HepG2 (cell line): ENCODE data around the gene RPS28. TPM values are rescaled to one million over a fixed set of nuclear protein-coding genes. Genes with fewer than 3 reads are reported as not detected.

ENCODE experiments used
- DR1 ChIP-seq: sonication (generic); formaldehyde crosslinking; IDR thresholded peaks from 2 replicates; pipeline ENCODE4 v1.8.0; 2021; ENCODE audit warnings: mild to moderate bottlenecking, missing genetic modification reagents, inconsistent platforms
- GTF2F1 ChIP-seq: fragments of 150-350 bp; IDR thresholded peaks from 2 replicates; pipeline ENCODE4 v1.6.1; 2014; ENCODE audit warnings: low read length
- GZF1 ChIP-seq: sonication (generic); formaldehyde crosslinking; IDR thresholded peaks from 2 replicates; pipeline ENCODE4 v1.5.1; 2020; ENCODE audit warnings: mild to moderate bottlenecking, missing genetic modification reagents
- HES4 ChIP-seq: sonication (generic); formaldehyde crosslinking; IDR thresholded peaks from 2 replicates; pipeline ENCODE4 v1.9.0; 2021; ENCODE audit warnings: mild to moderate bottlenecking, missing genetic modification reagents, borderline replicate concordance
- ISX ChIP-seq: sonication (generic); formaldehyde crosslinking; conservative IDR thresholded peaks from 2 replicates; pipeline ENCODE4 v1.5.0; 2020; ENCODE audit warnings: missing genetic modification reagents
- KAT7 ChIP-seq: IDR thresholded peaks from 2 replicates; pipeline ENCODE4 v1.6.1; 2018; ENCODE audit warnings: borderline replicate concordance, missing compliant biosample characterization
- KLF12 ChIP-seq: sonication (generic); formaldehyde crosslinking; IDR thresholded peaks from 2 replicates; pipeline ENCODE4 v1.4.0; 2020; ENCODE audit warnings: missing genetic modification reagents, borderline replicate concordance
- NFYC ChIP-seq: IDR thresholded peaks from 2 replicates; pipeline ENCODE4 v1.6.1; 2016; ENCODE audit warnings: missing genetic modification reagents, missing compliant biosample characterization
- POGK ChIP-seq: sonication (generic); formaldehyde crosslinking; conservative IDR thresholded peaks from 2 replicates; pipeline ENCODE4 v1.8.0; 2022; ENCODE audit warnings: mild to moderate bottlenecking, moderate library complexity, missing genetic modification reagents
- SMARCE1 ChIP-seq: fragments of 450-650 bp; IDR thresholded peaks from 2 replicates; pipeline ENCODE4 v1.6.1; 2017; ENCODE audit warnings: borderline replicate concordance
- SP5 ChIP-seq: IDR thresholded peaks from 2 replicates; pipeline ENCODE4 v1.6.1; 2016; ENCODE audit warnings: low read depth, borderline replicate concordance
- THYN1 ChIP-seq: sonication (generic); formaldehyde crosslinking; IDR thresholded peaks from 2 replicates; pipeline ENCODE4 v1.8.1; 2023; ENCODE audit warnings: low read depth, mild to moderate bottlenecking, moderate library complexity, missing genetic modification reagents, borderline replicate concordance
- ZBTB40 ChIP-seq, 2 experiments: fragments of 450-650 bp in 1 of 2; sonication (generic) in 1 of 2; formaldehyde crosslinking in 1 of 2; IDR thresholded peaks; 2 replicates each; pipeline versions ENCODE4 v1.6.1 to v1.8.0; 2016 to 2022; ENCODE audit warnings: antibody characterized with exemption in 1 of 2, mild to moderate bottlenecking in 1 of 2, missing genetic modification reagents in 1 of 2
- ZFX ChIP-seq: sonication (generic); formaldehyde crosslinking; IDR thresholded peaks from 2 replicates; pipeline ENCODE4 v1.4.0; 2020; ENCODE audit warnings: mild to moderate bottlenecking, low read depth, missing genetic modification reagents, moderate library complexity
- ZNF282 ChIP-seq: fragments of 450-650 bp; IDR thresholded peaks from 2 replicates; pipeline ENCODE4 v1.6.1; 2018; ENCODE audit not compliant: partially characterized antibody
- ZNF296 ChIP-seq: sonication (generic); formaldehyde crosslinking; conservative IDR thresholded peaks from 2 replicates; pipeline ENCODE4 v1.5.0; 2020; ENCODE audit warnings: mild to moderate bottlenecking, missing genetic modification reagents
- ZNF432 ChIP-seq: sonication (generic); formaldehyde crosslinking; IDR thresholded peaks from 2 replicates; pipeline ENCODE4 v1.5.0; 2020; ENCODE audit warnings: missing genetic modification reagents, mild to moderate bottlenecking, borderline replicate concordance
- ZNF547 ChIP-seq: sonication (generic); formaldehyde crosslinking; IDR thresholded peaks from 2 replicates; pipeline ENCODE4 v1.5.1; 2020; ENCODE audit warnings: mild to moderate bottlenecking, missing genetic modification reagents
- ZNF841 ChIP-seq: sonication (generic); formaldehyde crosslinking; IDR thresholded peaks from 2 replicates; pipeline ENCODE4 v1.8.1; 2023; ENCODE audit warnings: missing genetic modification reagents, borderline replicate concordance
- polyA plus RNA-seq, 8 experiments: library from polyadenylated mRNA; depleted of rRNA in 3 of 8; stranded (reverse) in 7 of 8; unstranded in 1 of 8; fragments of >200 nt; fragmentation: Illumina TruSeq in 4 of 8; extraction: Trizol in 4 of 8; gene quantifications; 2 replicates each; pipeline versions ENCODE4 v1.2.1 to v1.2.3, GENCODE V29; 2011 to 2016; ENCODE audit warnings: low read depth in 4 of 8, missing spikeins in 1 of 8, mixed read lengths in 1 of 8; ENCODE audit not compliant: insufficient read depth in 1 of 8
- total RNA-seq, 5 experiments: library from RNA; depleted of rRNA; stranded (reverse); fragments of >200 nt; fragmentation: Illumina TruSeq; extraction: Trizol; gene quantifications; 2 replicates each; pipeline ENCODE4 v1.2.3, GENCODE V29; 2016; ENCODE audit warnings: low read depth in 1 of 5

Gene RPS28
- total and polyA plus RNA-seq, 2 of the 13 experiments (the other 11 are each of a cell fraction or from before 2014, with no cell fraction given): 281 to 545 TPM

GRCh38 chr19:8355631-8356402 lies 34.5 kb downstream of the RPS28 start (continued):
- no peak for TF ChIP-seq GZF1 (CRISPR knock-in tag)
- TF ChIP-seq ZNF547 (CRISPR knock-in tag): no peak
- TF ChIP-seq SP5: 0 out of 2 replicates have a peak, but pooled peaks have one; percentile 36
- no peak for TF ChIP-seq ZNF841 (CRISPR knock-in tag)
- no peak for TF ChIP-seq ZFX (CRISPR knock-in tag)
- TF ChIP-seq ZNF296 (CRISPR knock-in tag): no peak
- TF ChIP-seq THYN1: no peak
- TF ChIP-seq NFYC (CRISPR knock-in tag): no peak
- TF ChIP-seq KAT7 (CRISPR knock-in tag): no peak
- no peak for TF ChIP-seq KLF12 (CRISPR knock-in tag)
- no peak for TF ChIP-seq ISX (CRISPR knock-in tag)
- no peak for TF ChIP-seq ZBTB40 (IDR thresholded peaks at IDR 0.05)
- no peak for TF ChIP-seq ZBTB40 (CRISPR knock-in tag; IDR thresholded peaks at IDR 0.05)
- TF ChIP-seq SMARCE1: no peak
- TF ChIP-seq GTF2F1: no peak
- TF ChIP-seq DR1: no peak
- no peak for TF ChIP-seq HES4 (CRISPR knock-in tag)
- no peak for TF ChIP-seq POGK (CRISPR knock-in tag)
- no peak for TF ChIP-seq ZNF432
- no peak for TF ChIP-seq ZNF282
